ENCODE data around the gene POLE.

POLE gene

DNA sequence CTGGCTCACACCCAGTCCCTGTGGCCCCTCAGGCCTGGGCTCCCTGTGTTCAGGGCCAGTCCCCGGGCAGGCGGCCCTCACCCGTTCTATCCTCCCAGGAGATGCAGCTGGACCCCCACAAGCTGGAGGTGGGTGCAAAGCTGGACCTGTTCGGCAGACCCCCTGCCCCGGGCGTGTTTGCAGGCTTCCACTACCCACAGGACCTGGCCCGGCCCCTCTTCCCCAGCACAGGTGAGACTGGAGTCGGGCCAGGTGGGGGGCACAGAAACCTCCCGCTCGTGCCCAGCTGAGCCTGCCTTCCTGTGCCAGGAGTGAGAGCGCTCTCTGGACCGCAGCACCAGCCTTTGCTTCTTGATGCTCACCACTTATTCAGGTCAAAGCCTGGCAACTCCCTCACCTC, 110.4 kb downstream of the POLE start:
- DNase-seq (ENCODE audit: low spot score), result no peak

GRCh38 chr12:132575661-132576060, 111.5 kb downstream of the POLE start:
- no peak for DNase-seq (ENCODE audit: low spot score)

DNA sequence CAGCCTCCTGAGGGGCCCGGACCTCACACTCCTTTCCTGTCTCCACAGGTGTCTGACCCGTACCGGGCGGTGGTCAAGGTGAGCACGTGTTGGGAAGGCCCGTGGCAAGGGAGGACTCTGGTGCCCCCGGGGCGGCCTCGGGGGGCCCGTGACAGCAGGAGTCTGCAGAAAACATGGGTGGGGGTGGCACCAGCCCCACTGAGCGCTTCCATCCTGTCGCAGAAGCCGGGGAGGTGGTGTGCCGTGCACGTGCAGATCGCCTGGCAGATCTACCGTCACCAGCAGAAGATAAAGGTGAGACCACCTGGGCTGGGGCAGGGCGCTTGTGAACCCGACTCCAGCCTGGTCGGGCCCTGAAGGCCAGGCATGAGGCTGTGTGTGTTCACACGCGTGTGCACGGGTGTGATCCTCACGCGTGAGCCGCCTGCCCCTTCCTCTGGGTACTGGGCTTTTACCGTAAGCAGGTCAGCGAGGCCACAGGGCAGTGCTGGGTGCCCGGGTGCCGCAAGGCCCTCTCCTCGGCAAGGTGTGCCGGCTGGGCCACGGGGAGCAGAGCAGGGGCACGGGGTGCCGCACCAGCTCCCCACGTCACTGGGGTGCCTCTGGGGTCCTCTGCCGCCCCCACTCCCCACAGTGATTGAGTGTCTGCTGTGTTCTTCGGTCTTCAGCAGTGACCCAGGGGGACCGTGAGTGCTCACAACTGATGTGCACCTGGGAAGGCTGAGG, 112.7 kb downstream of the POLE start:
- DNase-seq (ENCODE audit: low spot score), result no peak

Measured in HuH-7.5 (cell line).